Activated gamma-delta T cell treated with anti-CD3 and anti-CD28 coated beads, Interleukin-2, amount 50 U/mL, for 16 hours (primary cell): ENCODE data around the gene DDRGK1.
A peak's percentile ranks its signal among the peaks of the same experiment; 100 is the strongest.
"Not testable (repeated sequence)": the region's sequence is repeated elsewhere in the genome, so short reads cannot be mapped to it uniquely, and the experiment has no call there.

Source experiments
- DNase-seq: peaks from one replicate; pipeline ENCODE4 v3.0.0-alpha.2; 2020; ENCODE audit warnings: low read depth

DDRGK1 gene

DNA sequence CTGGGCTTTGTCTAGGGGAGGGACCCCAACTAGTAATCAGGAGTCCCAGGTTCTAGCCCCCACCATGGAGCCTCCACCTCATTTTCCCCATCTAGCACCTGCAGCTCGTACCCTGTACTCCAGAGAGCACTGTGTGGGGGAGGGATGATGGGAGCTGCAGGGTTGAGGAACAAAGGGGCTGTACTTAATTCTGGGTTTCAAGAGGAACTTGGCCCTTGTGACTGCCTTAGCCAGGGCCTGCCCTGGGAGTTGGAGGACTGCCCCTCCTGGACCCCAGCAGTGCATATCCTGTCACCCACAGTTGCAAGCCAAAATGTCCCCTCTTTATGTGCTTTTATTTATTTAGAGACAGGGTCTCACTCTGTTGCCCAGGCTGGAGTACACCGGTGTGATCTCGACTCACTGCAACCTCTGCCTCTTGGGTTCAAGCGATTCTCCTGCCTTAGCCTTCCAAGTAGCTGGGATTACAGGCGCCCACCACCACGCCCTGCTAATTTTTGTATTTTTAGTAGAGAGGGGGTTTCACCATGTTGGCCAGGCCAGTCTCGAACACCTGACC, 11.0 kb upstream of the DDRGK1 start:
- not testable (repeated sequence) for DNase-seq

DNA sequence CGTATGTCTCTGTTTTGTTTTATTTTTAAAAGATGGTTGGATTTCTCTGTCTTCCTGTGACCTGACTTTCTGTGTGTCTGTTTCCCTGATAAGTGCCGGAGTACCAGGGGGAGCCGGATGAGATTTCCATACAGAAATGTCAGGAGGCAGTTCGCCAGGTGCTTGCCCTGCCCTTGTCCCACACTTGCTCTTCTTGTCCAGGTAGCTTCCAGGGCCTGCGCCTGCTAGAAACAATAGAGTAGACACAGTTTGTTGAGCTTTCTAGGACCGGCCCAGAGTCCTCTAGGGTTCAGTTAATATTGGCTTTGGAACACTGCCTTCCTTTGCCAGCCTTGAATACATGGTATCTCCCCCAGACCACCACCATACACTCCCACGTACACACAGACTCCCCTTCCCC, 8.7 kb upstream of the DDRGK1 start:
- DNase-seq = no peak

- no peak for DNase-seq
These were observed 5.9 kb upstream of the DDRGK1 start for GRCh38 chr20:3210346-3210745.

GRCh38 chr20:3209946-3210317, 5.5 kb upstream of the DDRGK1 start:
- no peak for DNase-seq

DNA sequence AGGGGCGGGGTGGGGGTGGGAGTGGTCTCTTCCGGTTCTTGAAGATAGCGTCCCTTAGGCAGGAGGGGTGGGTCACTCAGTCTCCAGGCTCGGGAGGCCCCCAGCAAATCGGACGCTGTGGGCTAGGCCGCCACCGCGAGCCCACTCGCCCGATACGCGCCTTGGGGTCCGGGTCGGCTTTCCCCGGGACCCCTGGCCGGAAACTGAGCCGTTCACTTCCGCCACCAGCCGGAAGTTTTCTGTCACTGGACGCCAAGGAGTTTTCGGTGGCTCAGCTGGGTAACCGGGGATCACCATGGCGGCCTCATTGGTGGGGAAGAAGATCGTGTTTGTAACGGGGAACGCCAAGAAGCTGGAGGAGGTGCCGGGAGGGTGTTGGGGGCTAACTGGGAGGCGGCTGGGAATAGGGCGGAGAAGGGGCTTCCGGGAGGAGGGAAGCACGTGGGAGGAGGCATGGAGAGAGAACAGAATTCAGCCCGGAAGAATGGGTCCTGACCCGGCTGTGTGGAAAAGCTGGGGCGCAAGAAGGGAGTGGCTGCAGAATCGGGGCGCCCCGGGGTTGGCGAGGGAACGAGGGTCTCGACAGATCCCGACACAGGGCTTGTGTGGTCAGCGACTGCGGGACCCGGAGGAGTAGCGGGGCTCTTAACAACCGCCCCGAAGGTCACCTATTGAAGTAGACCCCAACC, 4.9 kb upstream of the DDRGK1 start, which contains the start of gene ITPA:
ITPA (plus strand) TSS at position 242 of the 689 bp plus-strand sequence; CDS start at position 296, 54 bp downstream.
- peak; percentile 35 for DNase-seq

DNA sequence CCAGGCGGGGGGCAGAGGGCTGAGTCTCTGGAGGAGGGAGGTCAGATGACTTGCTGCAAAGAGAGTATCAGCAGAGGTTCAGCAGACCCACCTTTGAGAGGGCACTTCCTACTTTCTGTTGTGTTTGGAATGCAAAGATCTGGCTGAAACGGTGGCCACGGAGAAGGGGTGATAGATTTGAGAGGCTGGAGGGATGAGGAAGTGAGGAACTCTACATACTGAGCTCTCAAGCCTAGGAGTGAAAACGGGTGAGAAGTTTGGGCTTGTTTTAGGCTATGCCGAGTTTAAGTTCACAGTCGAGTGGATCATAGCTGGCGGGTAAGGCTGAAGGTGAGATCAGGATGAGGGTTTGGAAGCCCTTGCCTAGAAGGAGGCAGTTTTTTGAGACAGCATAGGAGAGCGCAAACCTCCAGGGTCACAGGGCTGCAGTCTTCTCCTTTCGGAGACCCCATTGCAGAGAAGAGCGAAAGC, 4.3 kb upstream of the DDRGK1 start:
- no peak for DNase-seq

DNA sequence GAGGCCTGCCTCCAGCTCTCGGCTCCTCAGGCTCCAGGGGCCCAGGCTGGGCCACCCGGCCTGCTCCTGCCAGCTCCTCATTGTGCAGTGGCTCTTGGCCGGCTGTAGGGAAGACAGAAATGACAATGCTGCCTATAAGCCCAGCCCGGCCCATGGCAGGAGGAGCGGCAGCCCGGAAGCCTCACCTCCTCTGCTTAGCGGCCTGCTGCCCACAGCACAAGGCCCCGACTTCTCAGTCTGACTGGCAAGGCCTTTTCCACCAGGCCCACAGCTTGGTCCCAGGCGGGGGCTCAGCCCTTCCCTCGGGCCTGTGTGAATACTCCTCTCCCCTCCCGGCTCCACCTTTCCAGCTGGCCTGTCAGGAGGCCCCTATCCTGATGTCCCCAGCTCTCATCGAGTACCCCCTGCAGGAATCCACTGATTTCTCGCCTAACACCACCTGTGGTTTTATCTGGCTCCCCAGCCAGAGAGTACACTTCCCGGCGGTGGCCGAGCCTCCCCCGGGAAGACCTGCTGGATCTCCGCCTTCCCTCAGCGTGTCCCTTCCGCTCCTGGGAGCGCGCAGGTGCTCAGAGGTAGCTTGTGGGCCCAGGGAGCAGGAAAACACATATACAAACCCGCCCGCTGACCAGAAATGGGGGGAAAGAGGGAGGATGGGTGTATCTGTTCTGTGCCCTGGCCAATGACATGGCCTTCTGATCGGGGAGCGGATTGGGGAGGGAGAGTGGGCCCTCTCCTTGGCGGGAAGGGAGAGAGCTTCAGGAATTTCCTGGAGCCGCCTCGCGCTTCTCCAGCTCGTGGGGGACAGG, 963 bp downstream of the DDRGK1 start:
- no peak for DNase-seq

- DNase-seq = no peak
These were observed 1.5 kb downstream of the DDRGK1 start for GRCh38 chr20:3202965-3203314.

DNA sequence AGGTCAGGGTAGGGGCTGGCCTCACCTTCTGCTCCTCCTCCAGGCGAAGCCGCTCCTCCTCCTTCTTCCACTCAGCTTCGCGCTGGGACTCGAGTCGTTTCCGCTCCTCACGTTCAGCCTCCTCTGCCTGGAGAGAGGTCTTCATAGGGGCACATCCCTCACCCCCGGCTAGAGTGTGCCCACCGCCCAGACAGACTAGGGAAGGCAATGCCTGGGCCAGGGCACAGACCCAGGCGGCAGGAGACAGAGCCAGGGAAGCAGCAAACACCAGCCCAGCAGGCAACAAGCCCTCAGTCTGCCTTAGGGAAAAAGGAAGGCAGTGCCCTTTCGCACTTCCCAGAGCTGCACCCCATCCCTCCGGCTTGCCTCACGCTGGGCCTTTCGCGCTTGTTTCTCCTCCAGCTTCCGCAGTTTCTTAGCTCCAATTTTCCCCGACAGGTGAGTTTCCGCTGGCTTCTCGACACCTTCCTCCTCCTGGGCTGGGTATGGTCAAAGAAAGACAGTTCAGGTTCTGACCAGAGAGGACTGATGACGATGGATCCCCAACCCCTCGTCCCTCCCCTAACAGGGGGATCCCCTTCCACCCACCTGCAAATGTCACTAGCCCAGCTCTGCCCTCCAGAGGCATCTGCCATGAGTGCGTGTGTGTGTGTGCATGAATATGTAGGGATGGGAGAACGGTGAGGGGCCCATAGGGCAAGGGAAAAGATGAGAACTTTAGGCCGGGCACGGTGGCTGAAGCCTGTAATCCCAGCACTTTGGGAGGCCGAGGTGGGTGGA, 4.3 kb downstream of the DDRGK1 start:
- DNase-seq = no peak

DNA sequence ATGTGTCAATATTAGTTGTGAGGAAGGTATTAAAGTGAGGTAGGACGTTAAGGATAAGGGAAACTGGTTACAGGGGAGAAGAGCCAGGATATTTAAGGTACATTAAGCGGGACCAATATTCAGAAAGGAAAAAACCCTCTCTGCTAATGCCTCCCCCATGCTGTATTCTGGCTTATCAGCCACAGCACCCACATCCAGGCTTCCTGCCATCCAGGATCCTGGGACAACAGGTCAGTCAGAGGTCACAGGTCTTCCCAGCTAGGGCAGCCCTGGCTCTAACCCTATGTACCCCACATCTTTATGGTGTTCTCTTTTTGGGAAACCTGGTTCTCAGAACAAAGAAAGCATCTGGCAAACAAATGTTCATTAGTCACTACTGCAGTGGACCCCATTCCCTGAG, 5.3 kb downstream of the DDRGK1 start:
- DNase-seq = no peak

GRCh38 chr20:3195590-3196237, 8.8 kb downstream of the DDRGK1 start:
- DNase-seq = no peak

- no peak for DNase-seq
These were observed 9.7 kb downstream of the DDRGK1 start for GRCh38 chr20:3194617-3195280.

- DNase-seq = no peak
These were observed 10.5 kb downstream of the DDRGK1 start for GRCh38 chr20:3193806-3194616.

DNA sequence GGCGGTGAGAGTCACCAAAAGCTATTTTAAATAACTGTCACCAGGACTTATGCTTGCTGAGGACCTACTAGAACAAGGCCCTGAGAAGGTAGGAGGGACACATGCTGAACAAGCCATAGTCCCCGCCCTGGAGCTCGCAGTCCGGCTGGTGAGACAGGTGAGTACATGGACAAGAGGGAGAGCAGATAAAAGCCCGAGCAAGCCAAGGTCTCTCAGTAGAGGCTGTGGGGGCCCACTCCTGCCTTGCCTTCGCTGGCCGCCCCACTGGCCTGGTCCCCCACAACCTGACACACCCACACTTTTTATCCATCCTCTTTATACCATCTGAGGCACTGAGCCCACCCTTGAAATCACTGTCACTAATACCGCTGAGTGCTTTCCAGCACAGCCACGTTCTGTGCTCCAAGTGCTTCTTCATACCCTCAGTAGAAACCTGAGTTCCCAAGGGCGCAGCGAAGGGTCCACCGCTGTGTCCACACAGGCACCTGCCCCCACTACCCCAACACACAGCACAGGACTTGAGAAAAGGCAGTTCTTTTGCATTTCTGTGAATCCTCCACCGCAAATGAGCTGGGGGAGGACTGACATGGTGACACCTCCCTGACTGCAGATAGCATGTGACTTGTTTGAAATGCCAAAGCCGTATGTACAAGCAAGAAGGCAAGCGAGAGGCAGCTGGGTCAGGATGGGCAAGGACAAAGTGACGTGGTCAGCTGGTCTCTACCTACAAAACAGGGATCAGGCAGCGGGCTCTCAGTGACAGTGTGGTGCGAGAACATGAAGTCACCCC, 12.1 kb downstream of the DDRGK1 start:
- no peak for DNase-seq

- DNase-seq = no peak
These were observed 13.8 kb downstream of the DDRGK1 start for GRCh38 chr20:3190681-3191111.

GRCh38 chr20:3189561-3190131, 14.8 kb downstream of the DDRGK1 start:
- DNase-seq = no peak

- no peak for DNase-seq
These were observed 15.6 kb downstream of the DDRGK1 start for GRCh38 chr20:3188823-3189413.

DNA sequence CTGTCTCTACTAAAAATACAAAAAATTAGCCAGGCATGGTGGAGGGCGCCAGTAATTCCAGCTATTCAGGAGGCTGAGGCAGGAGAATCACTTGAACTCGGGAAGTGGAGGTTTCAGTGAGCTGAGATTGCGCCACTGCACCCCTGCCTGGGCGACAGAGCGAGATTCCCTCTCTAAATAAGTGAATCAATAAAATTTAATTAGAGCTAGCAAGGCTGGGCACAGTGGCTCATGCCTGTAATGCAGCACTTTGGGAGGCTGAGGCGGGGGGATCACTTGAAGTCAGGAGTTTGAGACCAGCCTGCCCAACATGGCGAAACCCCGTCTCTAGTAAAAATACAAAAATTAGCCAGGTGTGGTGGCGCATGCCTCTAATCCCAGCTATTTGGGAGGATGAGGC, 16.6 kb downstream of the DDRGK1 start:
- DNase-seq = not testable (repeated sequence)
